K562 (cell line): ENCODE results near the gene PRKG1. TPM values are rescaled to one million over a fixed set of nuclear protein-coding genes. Genes with fewer than 3 reads are reported as not detected.

Source experiments
- BRCA1 ChIP-seq, 2 experiments: fragments of 450-650 bp in 1 of 2; sonication (generic) in 1 of 2; formaldehyde crosslinking in 1 of 2; IDR thresholded peaks; 2 replicates each; pipeline versions ENCODE4 v1.5.0 to v1.6.1; 2017 to 2020; ENCODE audit warnings: mild to moderate bottlenecking in 1 of 2, missing genetic modification reagents in 1 of 2
- DEAF1 ChIP-seq: fragments of 450-650 bp; formaldehyde crosslinking; IDR thresholded peaks from 2 replicates; pipeline ENCODE4 v1.4.0; 2020; ENCODE audit warnings: mild to moderate bottlenecking, moderate library complexity
- E2F6 ChIP-seq, 2 experiments: IDR thresholded peaks; 2 replicates each; pipeline ENCODE4 v1.6.1; 2011; ENCODE audit warnings: borderline replicate concordance in 1 of 2, control low read depth in 1 of 2, low read depth in 1 of 2, low read length in 1 of 2, mild to moderate bottlenecking in 1 of 2, mixed read lengths in 1 of 2, moderate library complexity in 1 of 2; ENCODE audit not compliant: insufficient read depth in 1 of 2, insufficient read length in 1 of 2, poor library complexity in 1 of 2, severe bottlenecking in 1 of 2; ENCODE audit errors: extremely low read depth in 1 of 2
- GTF2B ChIP-seq: IDR thresholded peaks from 2 replicates; pipeline ENCODE4 v1.6.1; 2011; ENCODE audit not compliant: insufficient read length; ENCODE audit errors: extremely low read depth
- GTF2E2 ChIP-seq: fragments of 200-800 bp; sonication (Bioruptor generic); IDR thresholded peaks from 2 replicates; pipeline ENCODE4 v1.6.1; 2016; ENCODE audit warnings: missing genetic modification characterization, missing compliant biosample characterization
- HCFC1 ChIP-seq: IDR thresholded peaks from 2 replicates; pipeline ENCODE4 v1.6.1; 2012; ENCODE audit warnings: low read depth, low read length, improper control_type of control experiment
- JUND ChIP-seq, 2 experiments: IDR thresholded peaks; 2 replicates in 1 of 2; 3 replicates in 1 of 2; pipeline ENCODE4 v1.6.1; 2011; ENCODE audit warnings: borderline replicate concordance in 2 of 2, low read depth in 2 of 2, low read length in 2 of 2, improper control_type of control experiment in 1 of 2, missing biosample characterization in 1 of 2, missing genetic modification characterization in 1 of 2, missing genetic modification reagents in 1 of 2
- MAX ChIP-seq: sonication (generic); formaldehyde crosslinking; IDR thresholded peaks from 2 replicates; pipeline ENCODE4 v1.9.0; 2022; ENCODE audit warnings: mild to moderate bottlenecking, missing genetic modification reagents
- REST ChIP-seq, 2 experiments: fragments of 450-650 bp; formaldehyde crosslinking in 1 of 2; IDR thresholded peaks; 2 replicates each; pipeline versions ENCODE4 v1.4.0 to v1.6.1; 2014 to 2020; ENCODE audit warnings: mild to moderate bottlenecking in 2 of 2, borderline replicate concordance in 1 of 2, low read depth in 1 of 2
- SLC30A9 ChIP-seq: fragments of 250-450 bp; sonication (Bioruptor Pico); IDR thresholded peaks from 2 replicates; pipeline ENCODE4 v1.8.0; 2022; ENCODE audit warnings: mild to moderate bottlenecking, moderate library complexity
- SOX6 ChIP-seq: fragments of 450-650 bp; IDR thresholded peaks from 2 replicates; pipeline ENCODE4 v1.6.1; 2014; ENCODE audit warnings: mild to moderate bottlenecking
- ZNF324 ChIP-seq: fragments of 250-450 bp; sonication (Bioruptor Pico); IDR thresholded peaks from 2 replicates; pipeline ENCODE4 v1.4.0; 2020; ENCODE audit warnings: mild to moderate bottlenecking
- polyA plus RNA-seq, 8 experiments: library from polyadenylated mRNA; depleted of rRNA in 4 of 8; stranded (reverse) in 5 of 8; unstranded in 3 of 8; fragments of >200 nt; fragmentation: Nextera tagmentation in 2 of 8; fragmentation: Illumina TruSeq in 1 of 8; extraction: Ambion mirVana in 2 of 8; extraction: Trizol in 1 of 8; gene quantifications; 2 replicates each; pipeline versions ENCODE4 v1.2.1 to v1.2.3, GENCODE V29; 2011 to 2014; ENCODE audit warnings: inconsistent platforms in 1 of 8, missing spikeins in 1 of 8
- total RNA-seq, 7 experiments: library from RNA; depleted of rRNA in 6 of 7; stranded (reverse); fragments of >200 nt in 6 of 7; fragmentation: Illumina TruSeq in 2 of 7; extraction: Trizol in 2 of 7; gene quantifications; 2 replicates each; pipeline versions ENCODE4 v1.2.1 to v1.2.3, GENCODE V29; 2011 to 2021; ENCODE audit warnings: low replicate concordance in 1 of 7

Gene PRKG1
- total and polyA plus RNA-seq, 9 of the 15 experiments (the other 6 are each of a cell fraction or from before 2014, with no cell fraction given), result 0.22 TPM; not detected in 8

GRCh38 chr10:51699475-51700227, 625.4 kb downstream of the PRKG1 start, which contains the start of gene CSTF2T (continued):
- TF ChIP-seq REST (IDR thresholded peaks at IDR 0.05; ENCODE audit: borderline replicate concordance), result peak; percentile 20; the same call in 1 of the 2 replicates
- TF ChIP-seq REST (CRISPR knock-in tag; IDR thresholded peaks at IDR 0.05; ENCODE audit: low read depth), result peak; percentile 63; the same call in 1 of the 2 replicates
- 0 out of 2 replicates have a peak, but pooled peaks have one; percentile 16 for TF ChIP-seq ZNF324 (CRISPR knock-in tag)
- peak; percentile 13; the same call in 1 of the 2 replicates for TF ChIP-seq SOX6
- peak; percentile 89 for TF ChIP-seq HCFC1
- no peak for TF ChIP-seq GTF2B
- no peak for TF ChIP-seq SLC30A9 (CRISPR knock-in tag)
- peak; percentile 94 to 100 for TF ChIP-seq E2F6 (IDR thresholded peaks at IDR 0.05; ENCODE audit: borderline replicate concordance in 1 of 2, extremely low read depth in 1 of 2, insufficient read depth in 1 of 2, insufficient read length in 1 of 2, low read depth in 1 of 2, low read length in 1 of 2, poor library complexity in 1 of 2, severe bottlenecking in 1 of 2)
- TF ChIP-seq BRCA1 (IDR thresholded peaks at IDR 0.05), result no peak
- TF ChIP-seq BRCA1 (CRISPR knock-in tag; IDR thresholded peaks at IDR 0.05), result no peak
- peak; percentile 92 for TF ChIP-seq MAX (CRISPR knock-in tag)
- no peak for TF ChIP-seq JUND (IDR thresholded peaks at IDR 0.05; ENCODE audit: borderline replicate concordance, low read depth, low read length)
- TF ChIP-seq JUND (tag; IDR thresholded peaks at IDR 0.05; ENCODE audit: borderline replicate concordance, low read depth, low read length), result peak; percentile 78; the same call in 2 of the 3 replicates
- peak; percentile 38; the same call in 1 of the 2 replicates for TF ChIP-seq GTF2E2 (tag)
- TF ChIP-seq DEAF1 (CRISPR knock-in tag), result no peak
